PC-3 (cell line): ENCODE measurements around the gene KCNQ1. TPM values are rescaled to one million over a fixed set of nuclear protein-coding genes. Genes with fewer than 3 reads are reported as not detected.

ENCODE experiments used
- ATAC-seq: fragments of 200-7000 bp; cut with Tn5 transposase; 2 replicates; pipeline ENCODE4 v1.9.1; 2020; ENCODE audit warnings: mild to moderate bottlenecking, moderate library complexity
- BruUV-seq: library from RNA; stranded (reverse); fragments of 400-500 nt; replicated peaks from 2 replicates; lab custom pipeline; 2021; lab: Mats Ljungman, UMichigan
- CTCF ChIA-PET: fragments of 300-600 bp; sonication (Branson Sonifier 250); formaldehyde crosslinking; loops from one replicate; lab custom pipeline; 2022; ENCODE audit warnings: antibody characterized with exemption; lab: Charles Lee
- POLR2A ChIA-PET: fragments of 300-600 bp; sonication (Branson Sonifier 250); formaldehyde crosslinking; loops from one replicate; lab custom pipeline; 2022; ENCODE audit warnings: antibody characterized with exemption; ENCODE audit not compliant: unreplicated experiment; lab: Charles Lee
- DNase-seq: peaks from one replicate; pipeline ENCODE4 v3.0.0-alpha.2; 2015
- H2AFZ ChIP-seq: fragments of 300-600 bp; sonication (generic); 2 replicates; pipeline ENCODE4 v1.6.0; 2016; ENCODE audit warnings: antibody characterized with exemption, low read length
- H3F3A ChIP-seq: fragments of 300-600 bp; sonication (generic); one replicate; pipeline ENCODE4 v1.6.0; 2017; ENCODE audit warnings: antibody characterized with exemption, low read length, control low read depth, mild to moderate bottlenecking; ENCODE audit not compliant: unreplicated experiment
- H3K27ac ChIP-seq: fragments of 300-600 bp; sonication (generic); 2 replicates; pipeline ENCODE4 v1.5.1; 2016; ENCODE audit warnings: mild to moderate bottlenecking, low read length
- H3K27me3 ChIP-seq: fragments of 300-600 bp; sonication (generic); 2 replicates; pipeline ENCODE4 v1.6.1; 2016; ENCODE audit warnings: low read length, mixed read lengths
- H3K36me3 ChIP-seq: fragments of 300-600 bp; sonication (generic); 2 replicates; pipeline ENCODE4 v1.6.1; 2016; ENCODE audit warnings: low read depth, mixed run types, low read length, mixed read lengths
- H3K4me1 ChIP-seq: fragments of 300-600 bp; sonication (generic); 2 replicates; pipeline ENCODE4 v1.5.1; 2016; ENCODE audit warnings: low read length; ENCODE audit not compliant: insufficient read depth
- H3K4me2 ChIP-seq: fragments of 300-600 bp; sonication (generic); 2 replicates; pipeline ENCODE4 v1.6.0; 2016; ENCODE audit warnings: low read length
- H3K4me3 ChIP-seq: fragments of 300-600 bp; sonication (generic); 2 replicates; pipeline ENCODE4 v1.5.1; 2016; ENCODE audit warnings: mild to moderate bottlenecking, low read length, mixed read lengths
- H3K79me2 ChIP-seq: fragments of 300-600 bp; sonication (generic); 2 replicates; pipeline ENCODE4 v1.6.1; 2017; ENCODE audit warnings: low read length, mixed read lengths
- H3K9ac ChIP-seq: fragments of 300-600 bp; sonication (generic); 2 replicates; pipeline ENCODE4 v1.6.0; 2016; ENCODE audit warnings: mild to moderate bottlenecking, low read length
- H3K9me2 ChIP-seq: fragments of 300-600 bp; sonication (generic); replicated peaks from 2 replicates; pipeline ENCODE4 v1.6.1; 2016; ENCODE audit warnings: mixed run types, low read length, mixed read lengths
- H3K9me3 ChIP-seq: fragments of 300-600 bp; sonication (generic); 2 replicates; pipeline ENCODE4 v1.6.1; 2016; ENCODE audit warnings: low read length, mixed read lengths
- H4K20me1 ChIP-seq: fragments of 300-600 bp; sonication (generic); 2 replicates; pipeline ENCODE4 v1.6.1; 2016; ENCODE audit warnings: low read length, mixed read lengths
- CTCF ChIP-seq: fragments of 300-600 bp; sonication (generic); conservative IDR thresholded peaks from 2 replicates; pipeline ENCODE4 v1.5.1; 2017; ENCODE audit warnings: antibody characterized with exemption, low read depth, mild to moderate bottlenecking, low read length
- EZH2 ChIP-seq: fragments of 300-600 bp; sonication (generic); IDR thresholded peaks from one replicate; pipeline ENCODE4 v1.6.1; 2017; ENCODE audit warnings: antibody characterized with exemption, mild to moderate bottlenecking, low read length; ENCODE audit not compliant: unreplicated experiment
- EZH2phosphoT487 ChIP-seq: fragments of 300-600 bp; sonication (generic); IDR thresholded peaks from 2 replicates; pipeline ENCODE4 v1.6.1; 2018; ENCODE audit warnings: mild to moderate bottlenecking, antibody characterized with exemption, low read length, borderline replicate concordance
- intact Hi-C: fragments of 100-400 bp; cut with micrococcal nuclease; formaldehyde crosslinking; loops from 2 replicates; pipeline ENCODE4 v1.9.0; 2023
- total RNA-seq: library from RNA; depleted of rRNA; stranded (reverse); fragments of >200 nt; gene quantifications from 2 replicates; pipeline ENCODE4 v1.2.3, GENCODE V29; 2014

KCNQ1 gene
- total RNA-seq, 1 experiment from 2014 or later = 0.40 TPM

- ATAC-seq = no peak
- no peak for DNase-seq
- no peak for TF ChIP-seq EZH2phosphoT487
- Histone ChIP-seq H3K9me2 (no peaks in the 10 kb centered on the region; the same call in 1 of the 2 replicates), H3K36me3 (peaks cover 14% of the 10 kb centered on the region; the same call in 1 of the 2 replicates), H3K4me1 (no peaks in the 10 kb centered on the region; the same call in 1 of the 2 replicates), H3K4me2 (no peak overlapping the region), H3K27me3 (no peaks in the 10 kb centered on the region), H3K9ac (no peak overlapping the region), H3F3A (no peaks in the 10 kb centered on the region), H3K9me3 (peaks cover 12% of the 10 kb centered on the region; the same call in 1 of the 2 replicates), H3K79me2 (no peaks in the 10 kb centered on the region), H3K4me3 (no peak overlapping the region), H4K20me1 (no peaks in the 10 kb centered on the region), H2AFZ (no peak overlapping the region), H3K27ac (no peak overlapping the region)
- POLR2A ChIA-PET = no interaction called here
- CTCF ChIA-PET = no interaction called here
- BruUV-seq = no TSS peak
- intact Hi-C loops = no loop called here
Observed at GRCh38 chr11:2657697-2658284, 213.0 kb downstream of the KCNQ1 start.

- no peak for DNase-seq
Observed at GRCh38 chr11:2660357-2660939, 215.6 kb downstream of the KCNQ1 start.

More at GRCh38 chr11:2660357-2660939, 215.6 kb downstream of the KCNQ1 start:
- Histone ChIP-seq H3K4me1 (no peaks in the 10 kb centered on the region; the same call in 1 of the 2 replicates), H3K79me2 (no peaks in the 10 kb centered on the region), H2AFZ (no peak overlapping the region), H3F3A (no peaks in the 10 kb centered on the region), H4K20me1 (no peaks in the 10 kb centered on the region), H3K4me2 (no peak overlapping the region), H3K27me3 (no peaks in the 10 kb centered on the region), H3K36me3 (peaks cover 17% of the 10 kb centered on the region; the same call in 1 of the 2 replicates), H3K9me3 (peaks cover 12% of the 10 kb centered on the region; the same call in 1 of the 2 replicates), H3K4me3 (no peak overlapping the region), H3K27ac (no peak overlapping the region), H3K9me2 (no peaks in the 10 kb centered on the region; the same call in 1 of the 2 replicates), H3K9ac (no peak overlapping the region)
- TF ChIP-seq EZH2 (no peak), EZH2phosphoT487 (no peak), CTCF (no peak)
- intact Hi-C loops = no loop called here
- BruUV-seq = no TSS peak
- no peak for ATAC-seq
- ChIA-PET POLR2A (no interaction called here), CTCF (no interaction called here)
